ENCODE results near the gene PKIG.

GRCh38 chr20:44593751-44594150, 11.4 kb downstream of the PKIG start:
- no peak for TF ChIP-seq CTCF (IDR thresholded peaks at IDR 0.05; ENCODE audit: extremely low read depth in 1 of 2, insufficient read depth in 1 of 2, low read depth in 1 of 2, low read length in 2 of 2)
- TF ChIP-seq MAX (IDR thresholded peaks at IDR 0.05; ENCODE audit: insufficient read depth, insufficient read length), result no peak
- no peak for TF ChIP-seq POLR2A (IDR thresholded peaks at IDR 0.05; ENCODE audit: low read depth, low read length)
- TF ChIP-seq POLR2AphosphoS5 (IDR thresholded peaks at IDR 0.05; ENCODE audit: insufficient read depth, low read depth, low read length), result no peak
